GM20000 (cell line): ENCODE data around the gene DHTKD1.

Experiments used
- DNase-seq: peaks from one replicate; pipeline ENCODE4 v3.0.0; 2012; ENCODE audit warnings: low spot score
- CTCF ChIP-seq: IDR thresholded peaks from 2 replicates; pipeline ENCODE4 v1.5.1; 2012; ENCODE audit warnings: mild to moderate bottlenecking, control low read depth; ENCODE audit errors: extremely low read depth, missing control alignments

DHTKD1 gene

GRCh38 chr10:12068449-12069269 lies at the start of gene DHTKD1:
DHTKD1 (plus strand) TSS chr10:12068954; CDS start chr10:12069034, 80 bp downstream.
- peak; percentile 99 for DNase-seq
- TF ChIP-seq CTCF = no peak

- no peak for DNase-seq
- no peak for TF ChIP-seq CTCF
These were observed 49.3 kb upstream of the DHTKD1 start for GRCh38 chr10:12019283-12019971.

- no peak for TF ChIP-seq CTCF
- no peak for DNase-seq
These were observed 48.2 kb upstream of the DHTKD1 start for GRCh38 chr10:12020574-12020973.

- TF ChIP-seq CTCF = no peak
- DNase-seq = peak; percentile 11
These were observed 46.0 kb upstream of the DHTKD1 start for GRCh38 chr10:12022580-12023257.

GRCh38 chr10:12025591-12025990 lies 43.2 kb upstream of the DHTKD1 start:
- no peak for TF ChIP-seq CTCF
- no peak for DNase-seq

GRCh38 chr10:12027539-12027938 lies 41.2 kb upstream of the DHTKD1 start:
- TF ChIP-seq CTCF = no peak
- DNase-seq = no peak

GRCh38 chr10:12031404-12031803 lies 37.4 kb upstream of the DHTKD1 start:
- TF ChIP-seq CTCF = no peak
- DNase-seq = no peak
